Right atrium auricular region (tissue), 2 donors: ENCODE results near the gene KHNYN. TPM values are rescaled to one million over a fixed set of nuclear protein-coding genes. Genes with fewer than 3 reads are reported as not detected.
A peak's percentile ranks its signal among the peaks of the same experiment; 100 is the strongest.
"Not testable (repeated sequence)": the region's sequence is repeated elsewhere in the genome, so short reads cannot be mapped to it uniquely, and the experiment has no call there.

ENCODE experiments used
- DNase-seq: peaks from one replicate; pipeline ENCODE4 v3.0.0-alpha.2; 2019; ENCODE audit warnings: low spot score
- H3K27ac ChIP-seq, 2 donors: fragments of 200-600 bp; sonication (generic); 1 replicate in 1 of 2; 2 replicates in 1 of 2; pipeline ENCODE4 v1.5.1; 2016 to 2019
- H3K27me3 ChIP-seq, 2 donors: fragments of 200-600 bp; sonication (generic); one replicate each; pipeline versions ENCODE4 v1.5.1 to v1.6.0; 2017 to 2019
- H3K36me3 ChIP-seq: fragments of 200-600 bp; sonication (generic); one replicate; pipeline ENCODE4 v1.5.1; 2016
- H3K4me1 ChIP-seq, 2 donors: fragments of 200-600 bp; sonication (generic); one replicate each; pipeline versions ENCODE4 v1.5.1 to v1.6.0; 2017 to 2019
- H3K4me3 ChIP-seq, 2 donors: fragments of 200-600 bp; sonication (generic); 1 replicate in 1 of 2; 2 replicates in 1 of 2; pipeline ENCODE4 v1.5.1; 2017 to 2019; ENCODE audit warnings: mild to moderate bottlenecking in 1 of 2, moderate library complexity in 1 of 2
- H3K9me3 ChIP-seq, 2 donors: fragments of 200-600 bp; sonication (generic); one replicate each; pipeline ENCODE4 v1.5.1; 2019
- total RNA-seq, 2 donors: library from RNA; depleted of rRNA; stranded (reverse); fragments of >200 nt; gene quantifications; one replicate each; pipeline ENCODE4 v1.1.0, GENCODE V29; 2016
- TF ChIP-seq, protein P1 (sequence below), 2 donors: fragments of 200-600 bp; sonication (generic); IDR thresholded peaks; one replicate each; pipeline ENCODE4 v1.5.1; 2019; ENCODE audit warnings: antibody characterized with exemption in 2 of 2

Gene KHNYN
- total RNA-seq, 2 donors from 2014 or later: 16.3 to 23.0 TPM

DNA sequence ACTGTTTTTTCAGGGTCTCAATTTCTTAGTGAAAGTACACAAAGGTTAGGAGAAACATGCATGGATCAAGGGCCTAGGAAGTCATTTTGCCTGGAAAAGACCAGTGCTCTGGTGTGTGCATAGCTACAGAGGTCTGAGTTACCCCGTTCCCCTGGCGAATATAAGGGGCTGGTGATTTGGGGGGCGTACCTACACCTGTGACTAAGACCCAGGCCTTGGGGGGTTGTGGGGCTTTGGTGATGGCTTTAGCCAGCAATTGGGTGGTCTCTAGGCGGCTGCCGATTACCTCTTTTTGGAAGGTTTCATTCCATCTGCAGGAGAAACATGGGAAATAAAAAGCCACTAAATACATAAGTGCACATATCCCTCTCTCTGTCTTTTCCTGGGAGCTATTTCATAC is 11.7 kb downstream of the KHNYN start:
- Histone ChIP-seq H3K27ac (peak overlapping the region; percentile 99), H3K27me3 (no peaks in the 10 kb centered on the region), H3K36me3 (peaks cover 47% of the 10 kb centered on the region), H3K9me3 (no peaks in the 10 kb centered on the region), H3K4me1 (peaks cover 0 to 45% of the 10 kb centered on the region in 2 donors), H3K4me3 (peak overlapping the region; percentile 71 to 78)
- TF ChIP-seq, protein P1, sequence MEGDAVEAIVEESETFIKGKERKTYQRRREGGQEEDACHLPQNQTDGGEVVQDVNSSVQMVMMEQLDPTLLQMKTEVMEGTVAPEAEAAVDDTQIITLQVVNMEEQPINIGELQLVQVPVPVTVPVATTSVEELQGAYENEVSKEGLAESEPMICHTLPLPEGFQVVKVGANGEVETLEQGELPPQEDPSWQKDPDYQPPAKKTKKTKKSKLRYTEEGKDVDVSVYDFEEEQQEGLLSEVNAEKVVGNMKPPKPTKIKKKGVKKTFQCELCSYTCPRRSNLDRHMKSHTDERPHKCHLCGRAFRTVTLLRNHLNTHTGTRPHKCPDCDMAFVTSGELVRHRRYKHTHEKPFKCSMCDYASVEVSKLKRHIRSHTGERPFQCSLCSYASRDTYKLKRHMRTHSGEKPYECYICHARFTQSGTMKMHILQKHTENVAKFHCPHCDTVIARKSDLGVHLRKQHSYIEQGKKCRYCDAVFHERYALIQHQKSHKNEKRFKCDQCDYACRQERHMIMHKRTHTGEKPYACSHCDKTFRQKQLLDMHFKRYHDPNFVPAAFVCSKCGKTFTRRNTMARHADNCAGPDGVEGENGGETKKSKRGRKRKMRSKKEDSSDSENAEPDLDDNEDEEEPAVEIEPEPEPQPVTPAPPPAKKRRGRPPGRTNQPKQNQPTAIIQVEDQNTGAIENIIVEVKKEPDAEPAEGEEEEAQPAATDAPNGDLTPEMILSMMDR (IDR thresholded peaks at IDR 0.05): no peak
- DNase-seq: no peak

DNA sequence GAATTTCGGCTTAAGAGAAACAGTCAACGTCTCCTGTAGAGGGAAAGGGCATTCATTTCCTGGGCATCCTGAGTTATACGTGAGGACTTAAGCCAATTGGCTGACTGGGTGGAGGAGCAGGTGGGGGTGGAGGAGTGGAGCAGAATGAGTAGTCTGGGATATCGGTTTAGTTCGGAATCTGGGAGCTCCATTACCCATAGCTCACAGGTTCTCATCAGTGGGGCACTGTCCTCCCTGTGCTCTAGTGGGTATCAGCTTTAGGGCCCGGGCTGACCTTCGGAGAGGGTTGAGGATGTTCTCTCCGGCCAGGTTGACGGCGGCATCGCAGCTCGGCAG is 12.1 kb downstream of the KHNYN start:
- no peak for DNase-seq
- Histone ChIP-seq H3K36me3 (peaks cover 43% of the 10 kb centered on the region), H3K4me1 (peaks cover 0 to 41% of the 10 kb centered on the region in 2 donors), H3K4me3 (peak overlapping the region; percentile 71 to 78), H3K9me3 (no peaks in the 10 kb centered on the region), H3K27me3 (no peaks in the 10 kb centered on the region), H3K27ac (peak overlapping the region; percentile 99)
- TF ChIP-seq, protein P1 (IDR thresholded peaks at IDR 0.05): no peak

DNA sequence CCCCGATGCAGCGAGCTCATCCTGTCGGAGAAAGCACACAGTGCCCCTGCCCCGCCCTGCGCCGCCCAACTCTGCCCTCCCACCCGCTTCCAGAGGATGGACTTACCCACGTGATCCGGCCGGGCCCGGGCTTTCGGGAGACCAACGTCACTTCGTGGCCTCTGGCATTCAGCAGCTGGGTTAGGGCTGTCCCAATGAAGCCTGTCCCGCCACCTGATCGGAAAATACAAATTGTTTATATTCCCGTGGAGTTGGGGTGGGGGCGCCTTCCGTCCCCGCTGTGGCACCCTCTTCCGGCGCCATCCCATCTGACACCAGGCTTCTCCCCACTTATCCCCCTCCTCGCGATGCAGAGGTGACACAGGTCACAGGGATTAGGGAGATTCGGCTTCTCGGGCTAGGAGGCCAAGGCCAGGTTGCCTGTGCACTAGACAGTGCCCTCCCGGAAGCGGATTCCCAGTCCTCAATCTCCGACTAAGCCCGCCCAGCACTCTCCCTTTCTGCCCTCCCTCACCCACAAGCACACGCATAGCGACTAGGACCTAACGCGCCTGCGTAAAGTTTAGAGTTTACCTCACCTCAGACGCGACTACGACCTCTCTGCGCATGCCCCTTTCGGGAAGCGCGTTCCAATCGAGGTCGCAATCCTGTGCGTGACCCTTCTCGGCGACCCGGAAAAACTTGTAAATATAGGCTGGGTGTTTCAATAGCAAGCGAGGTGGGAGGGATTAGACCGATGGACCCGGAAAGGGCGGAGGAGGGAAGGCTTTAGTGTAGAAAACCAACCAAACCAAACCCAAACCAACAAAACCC is 12.7 kb downstream of the KHNYN start, which contains the start of gene SDR39U1:
Gene SDR39U1, minus strand, starts transcription at position 537 of the 813 bp plus-strand sequence. Its CDS starts 7 bp downstream, at position 530.
- Histone ChIP-seq H3K4me3 (peak within 1 kb of the TSS; percentile 71 to 78), H3K9me3 (no peaks in the 10 kb centered on the region), H3K4me1 (peaks cover 0 to 35% of the 10 kb centered on the region in 2 donors), H3K27me3 (no peaks in the 10 kb centered on the region), H3K27ac (peak within 1 kb of the TSS; percentile 99), H3K36me3 (peaks cover 38% of the 10 kb centered on the region)
- DNase-seq: peak; percentile 99
- TF ChIP-seq, protein P1 (IDR thresholded peaks at IDR 0.05): no peak

GRCh38 chr14:24443053-24443665 is 13.4 kb downstream of the KHNYN start:
- peaks cover 0 to 28% of the 10 kb centered on the region in 2 donors for H3K4me1 ChIP-seq
- TF ChIP-seq, protein P1 (IDR thresholded peaks at IDR 0.05): no peak
- H3K4me3 ChIP-seq: peak overlapping the region; percentile 71 to 78

GRCh38 chr14:24450828-24451227 is 21.1 kb downstream of the KHNYN start:
- not testable (repeated sequence) for H3K27ac ChIP-seq, H3K36me3 ChIP-seq, DNase-seq, H3K4me1 ChIP-seq, H3K27me3 ChIP-seq, H3K4me3 ChIP-seq, H3K9me3 ChIP-seq

More at GRCh38 chr14:24443053-24443665, 13.4 kb downstream of the KHNYN start:
- Histone ChIP-seq H3K9me3 (no peaks in the 10 kb centered on the region), H3K27ac (peak overlapping the region; percentile 99), H3K36me3 (peaks cover 30% of the 10 kb centered on the region), H3K27me3 (no peaks in the 10 kb centered on the region)
- no peak for DNase-seq

GRCh38 chr14:24456980-24457379 is 27.2 kb downstream of the KHNYN start:
- TF ChIP-seq, protein P1 (IDR thresholded peaks at IDR 0.05): no peak
- H3K9me3 ChIP-seq: peaks cover 0 to 9% of the 10 kb centered on the region in 2 donors

More at GRCh38 chr14:24456980-24457379, 27.2 kb downstream of the KHNYN start:
- no peak for DNase-seq
- Histone ChIP-seq H3K36me3 (no peaks in the 10 kb centered on the region), H3K27me3 (no peaks in the 10 kb centered on the region), H3K27ac (no peak overlapping the region), H3K4me1 (no peaks in the 10 kb centered on the region), H3K4me3 (no peak overlapping the region)
